NCI-H82 (cell line): ENCODE results near the gene MS4A4E.
"Not testable (repeated sequence)": the region's sequence is repeated elsewhere in the genome, so short reads cannot be mapped to it uniquely, and the experiment has no call there.

Experiments used
- DNase-seq: peaks from one replicate; lab custom pipeline; 2025; lab: John Stamatoyannopoulos, UW

The MS4A4E gene

GRCh38 chr11:60170566-60170965 is 72.4 kb downstream of the MS4A4E start:
- no peak for DNase-seq

- DNase-seq: no peak
These were observed 73.5 kb downstream of the MS4A4E start for GRCh38 chr11:60169264-60169915.

- no peak for DNase-seq
These were observed 74.6 kb downstream of the MS4A4E start for GRCh38 chr11:60168306-60168705.

GRCh38 chr11:60165951-60166350 is 77.0 kb downstream of the MS4A4E start:
- DNase-seq: no peak

GRCh38 chr11:60165538-60165937 is 77.4 kb downstream of the MS4A4E start:
- no peak for DNase-seq

GRCh38 chr11:60164550-60165075 is 78.3 kb downstream of the MS4A4E start:
- DNase-seq: no peak

- no peak for DNase-seq
These were observed 81.2 kb downstream of the MS4A4E start for GRCh38 chr11:60161766-60162165.

GRCh38 chr11:60161107-60161506 is 81.8 kb downstream of the MS4A4E start:
- DNase-seq: no peak

- no peak for DNase-seq
These were observed 83.1 kb downstream of the MS4A4E start for GRCh38 chr11:60159868-60160267.

GRCh38 chr11:60159284-60159683 is 83.7 kb downstream of the MS4A4E start:
- DNase-seq: no peak

- DNase-seq: no peak
These were observed 84.3 kb downstream of the MS4A4E start for GRCh38 chr11:60158636-60159035.

- no peak for DNase-seq
These were observed 87.0 kb downstream of the MS4A4E start for GRCh38 chr11:60155931-60156330.

GRCh38 chr11:60152727-60153126 is 90.2 kb downstream of the MS4A4E start:
- not testable (repeated sequence) for DNase-seq

- DNase-seq: no peak
These were observed 92.7 kb downstream of the MS4A4E start for GRCh38 chr11:60150279-60150678.
